ENCODE measurements around the gene CD200R1L. TPM values are rescaled to one million over a fixed set of nuclear protein-coding genes. Genes with fewer than 3 reads are reported as not detected.

The CD200R1L gene
- total and polyA plus RNA-seq, 2 of the 13 experiments (the other 11 are each of a cell fraction or from before 2014, with no cell fraction given) = not detected

GRCh38 chr3:112808136-112808535 lies 38.5 kb downstream of the CD200R1L start (continued):
- TF ChIP-seq HNRNPLL (IDR thresholded peaks at IDR 0.05; ENCODE audit: low read depth, low read length, poor library complexity, severe bottlenecking) = no peak
- no peak for TF ChIP-seq ZNF709 (CRISPR knock-in tag; IDR thresholded peaks at IDR 0.05)
- TF ChIP-seq, protein P1, sequence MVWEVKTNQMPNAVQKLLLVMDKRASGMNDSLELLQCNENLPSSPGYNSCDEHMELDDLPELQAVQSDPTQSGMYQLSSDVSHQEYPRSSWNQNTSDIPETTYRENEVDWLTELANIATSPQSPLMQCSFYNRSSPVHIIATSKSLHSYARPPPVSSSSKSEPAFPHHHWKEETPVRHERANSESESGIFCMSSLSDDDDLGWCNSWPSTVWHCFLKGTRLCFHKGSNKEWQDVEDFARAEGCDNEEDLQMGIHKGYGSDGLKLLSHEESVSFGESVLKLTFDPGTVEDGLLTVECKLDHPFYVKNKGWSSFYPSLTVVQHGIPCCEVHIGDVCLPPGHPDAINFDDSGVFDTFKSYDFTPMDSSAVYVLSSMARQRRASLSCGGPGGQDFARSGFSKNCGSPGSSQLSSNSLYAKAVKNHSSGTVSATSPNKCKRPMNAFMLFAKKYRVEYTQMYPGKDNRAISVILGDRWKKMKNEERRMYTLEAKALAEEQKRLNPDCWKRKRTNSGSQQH (CRISPR knock-in tag; IDR thresholded peaks at IDR 0.05; ENCODE audit: low read depth) = no peak
- no peak for TF ChIP-seq ZNF550 (CRISPR knock-in tag; IDR thresholded peaks at IDR 0.05; ENCODE audit: borderline replicate concordance)

GRCh38 chr3:112807685-112808084 lies 39.0 kb downstream of the CD200R1L start:
- ChIA-PET CTCF (ENCODE audit: low intra/inter-chr PET ratio, low total read pairs) (no interaction called here), POLR2A (no interaction called here)
- no peaks in the 10 kb centered on the region for H3K36me3 ChIP-seq (replicated peaks in 1 of 2; ENCODE audit: control insufficient read depth in 1 of 2, insufficient read depth in 2 of 2, low read length in 2 of 2)
- FAIRE-seq (no peak), ATAC-seq (no peak), DNase-seq (ENCODE audit: low spot score) (no peak)
- in situ Hi-C loops (cut with HindIII; ENCODE audit: extremely low pct_ligation_motif_present, low pct_unique_long_range_greater_than_20kb) (no loop called here), intact Hi-C loops (cut with micrococcal nuclease; ENCODE audit: unreplicated experiment) (no loop called here)
- no peak overlapping the region for H2AFZ ChIP-seq (ENCODE audit: low read length)
- H3K4me2 ChIP-seq (ENCODE audit: low read depth, low read length) = no peak overlapping the region
- H3K9me3 ChIP-seq (ENCODE audit: low read length) = no peaks in the 10 kb centered on the region
- TF ChIP-seq MATR3 (CRISPR knock-in tag; IDR thresholded peaks at IDR 0.05) = no peak
- TF ChIP-seq ZKSCAN5 (CRISPR knock-in tag; IDR thresholded peaks at IDR 0.05) = no peak
- TF ChIP-seq, protein P2, sequence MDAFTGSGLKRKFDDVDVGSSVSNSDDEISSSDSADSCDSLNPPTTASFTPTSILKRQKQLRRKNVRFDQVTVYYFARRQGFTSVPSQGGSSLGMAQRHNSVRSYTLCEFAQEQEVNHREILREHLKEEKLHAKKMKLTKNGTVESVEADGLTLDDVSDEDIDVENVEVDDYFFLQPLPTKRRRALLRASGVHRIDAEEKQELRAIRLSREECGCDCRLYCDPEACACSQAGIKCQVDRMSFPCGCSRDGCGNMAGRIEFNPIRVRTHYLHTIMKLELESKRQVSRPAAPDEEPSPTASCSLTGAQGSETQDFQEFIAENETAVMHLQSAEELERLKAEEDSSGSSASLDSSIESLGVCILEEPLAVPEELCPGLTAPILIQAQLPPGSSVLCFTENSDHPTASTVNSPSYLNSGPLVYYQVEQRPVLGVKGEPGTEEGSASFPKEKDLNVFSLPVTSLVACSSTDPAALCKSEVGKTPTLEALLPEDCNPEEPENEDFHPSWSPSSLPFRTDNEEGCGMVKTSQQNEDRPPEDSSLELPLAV (CRISPR knock-in tag; conservative IDR thresholded peaks at IDR 0.05; ENCODE audit: low read depth) = no peak
- 0 out of 2 replicates have a peak, but pooled peaks have one; percentile 13 for TF ChIP-seq ATF7 (IDR thresholded peaks at IDR 0.05)
- no peak for TF ChIP-seq ATF7 (CRISPR knock-in tag; IDR thresholded peaks at IDR 0.05)
- no peak for TF ChIP-seq CBX2 (IDR thresholded peaks at IDR 0.05; ENCODE audit: low read depth, low read length)
- TF ChIP-seq CBX2 (CRISPR knock-in tag; IDR thresholded peaks at IDR 0.05; ENCODE audit: low read depth) = no peak
- TF ChIP-seq CHD4 (IDR thresholded peaks at IDR 0.05; ENCODE audit: borderline replicate concordance, low read length) = no peak
- TF ChIP-seq ZNF7 (CRISPR knock-in tag; IDR thresholded peaks at IDR 0.05) = no peak
- H3K27me3 ChIP-seq (ENCODE audit: control insufficient read depth in 1 of 2, insufficient read depth in 2 of 2, low read length in 2 of 2) = no peaks in the 10 kb centered on the region; a peak in 1 of 5 replicates
- no peak overlapping the region for H3K4me3 ChIP-seq (replicated peaks in 1 of 3; ENCODE audit: insufficient read depth in 1 of 3, low read depth in 2 of 3, low read length in 3 of 3)
- no peak overlapping the region for H3K27ac ChIP-seq (ENCODE audit: extremely low read length, insufficient read depth, low read length)
- H3K9ac ChIP-seq (ENCODE audit: insufficient read depth, low read depth, low read length) = no peak overlapping the region
- no peaks in the 10 kb centered on the region for H3K79me2 ChIP-seq (ENCODE audit: insufficient read depth, low read length)
- BruUV-seq (replicated peaks) = no TSS peak
- 0% methylated on average over 4 of the region's 4 CpGs for WGBS (ENCODE audit: low lambda C conversion rate)
- no peaks in the 10 kb centered on the region for H3K4me1 ChIP-seq (ENCODE audit: insufficient read depth, low read length)
- no peaks in the 10 kb centered on the region for H4K20me1 ChIP-seq (ENCODE audit: insufficient read depth, low read length)
